ENCODE measurements around the gene COPS4.
"Not testable (repeated sequence)": the region's sequence is repeated elsewhere in the genome, so short reads cannot be mapped to it uniquely, and the experiment has no call there.

The COPS4 gene

GRCh38 chr4:83082777-83083176, 47.8 kb downstream of the COPS4 start:
- TF ChIP-seq CSRNP3 (CRISPR knock-in tag; IDR thresholded peaks at IDR 0.05) (no peak), ZFP3 (CRISPR knock-in tag; IDR thresholded peaks at IDR 0.05) (no peak), TSHZ2 (CRISPR knock-in tag; IDR thresholded peaks at IDR 0.05) (no peak), TCF4 (CRISPR knock-in tag; IDR thresholded peaks at IDR 0.05; ENCODE audit: borderline replicate concordance) (no peak), OSR1 (CRISPR knock-in tag; IDR thresholded peaks at IDR 0.05) (no peak), SNAI2 (CRISPR knock-in tag; IDR thresholded peaks at IDR 0.05) (no peak), ARNTL (CRISPR knock-in tag; IDR thresholded peaks at IDR 0.05; ENCODE audit: borderline replicate concordance, low read depth) (no peak), ZNF70 (CRISPR knock-in tag; IDR thresholded peaks at IDR 0.05) (no peak), POU6F1 (CRISPR knock-in tag; IDR thresholded peaks at IDR 0.05; ENCODE audit: borderline replicate concordance, low read depth) (no peak), GLIS3 (CRISPR knock-in tag; IDR thresholded peaks at IDR 0.05) (no peak), ESRRG (CRISPR knock-in tag; IDR thresholded peaks at IDR 0.05) (no peak), ISL1 (CRISPR knock-in tag; IDR thresholded peaks at IDR 0.05) (no peak), BACH2 (CRISPR knock-in tag; IDR thresholded peaks at IDR 0.05; ENCODE audit: borderline replicate concordance) (no peak)
- ATAC-seq = no peak

- ATAC-seq = peak; percentile 40; the same call in 1 of the 3 replicates
- TF ChIP-seq ZNF565 (CRISPR knock-in tag; conservative IDR thresholded peaks at IDR 0.05; ENCODE audit: low read depth) (no peak), POU6F1 (CRISPR knock-in tag; IDR thresholded peaks at IDR 0.05; ENCODE audit: borderline replicate concordance, low read depth) (no peak), BACH2 (CRISPR knock-in tag; IDR thresholded peaks at IDR 0.05; ENCODE audit: borderline replicate concordance) (no peak), GLIS3 (CRISPR knock-in tag; IDR thresholded peaks at IDR 0.05) (no peak), CSDC2 (CRISPR knock-in tag; IDR thresholded peaks at IDR 0.05) (no peak), ZNF70 (CRISPR knock-in tag; IDR thresholded peaks at IDR 0.05) (no peak), ESRRG (CRISPR knock-in tag; IDR thresholded peaks at IDR 0.05) (no peak), TOX (CRISPR knock-in tag; IDR thresholded peaks at IDR 0.05; ENCODE audit: borderline replicate concordance) (no peak), ARNTL (CRISPR knock-in tag; IDR thresholded peaks at IDR 0.05; ENCODE audit: borderline replicate concordance, low read depth) (no peak), ISL1 (CRISPR knock-in tag; IDR thresholded peaks at IDR 0.05) (no peak), ZC3H10 (CRISPR knock-in tag; IDR thresholded peaks at IDR 0.05) (no peak), SNAI2 (CRISPR knock-in tag; IDR thresholded peaks at IDR 0.05) (no peak), RARB (CRISPR knock-in tag; IDR thresholded peaks at IDR 0.05) (no peak), ZFP30 (CRISPR knock-in tag; IDR thresholded peaks at IDR 0.05) (no peak), ZNF8 (CRISPR knock-in tag; IDR thresholded peaks at IDR 0.05) (no peak), TSHZ2 (CRISPR knock-in tag; IDR thresholded peaks at IDR 0.05) (no peak), OSR1 (CRISPR knock-in tag; IDR thresholded peaks at IDR 0.05) (no peak), CSRNP3 (CRISPR knock-in tag; IDR thresholded peaks at IDR 0.05) (no peak), PPARA (CRISPR knock-in tag; IDR thresholded peaks at IDR 0.05; ENCODE audit: borderline replicate concordance) (no peak), CREB5 (CRISPR knock-in tag; IDR thresholded peaks at IDR 0.05; ENCODE audit: low read depth) (no peak)
These were observed 49.0 kb downstream of the COPS4 start for GRCh38 chr4:83083925-83084475.

- not testable (repeated sequence) for ATAC-seq
These were observed 50.0 kb downstream of the COPS4 start for GRCh38 chr4:83084956-83085355.

All from SK-N-SH treated with all-trans-retinoic acid at 6 μM for 48 hours (cell line).